HUES64 (cell line): ENCODE data around the gene ETV3L.

Source experiments
- H3K27ac ChIP-seq: 2 replicates; pipeline ENCODE4 v1.7.0; 2013; ENCODE audit warnings: low read depth, low read length, inconsistent platforms
- H3K27me3 ChIP-seq: 2 replicates; pipeline ENCODE4 v1.6.1; 2013; ENCODE audit warnings: mild to moderate bottlenecking, low read length; ENCODE audit not compliant: insufficient read depth
- H3K36me3 ChIP-seq: 2 replicates; pipeline ENCODE4 v1.6.1; 2013; ENCODE audit warnings: mild to moderate bottlenecking, low read length; ENCODE audit not compliant: insufficient read depth
- H3K4me1 ChIP-seq: 2 replicates; pipeline ENCODE4 v1.6.1; 2013; ENCODE audit warnings: mild to moderate bottlenecking, low read length, moderate library complexity; ENCODE audit not compliant: insufficient read depth
- H3K4me3 ChIP-seq: 2 replicates; pipeline ENCODE4 v1.5.1; 2013; ENCODE audit warnings: mild to moderate bottlenecking, low read length, moderate library complexity
- H3K9ac ChIP-seq: 2 replicates; pipeline ENCODE4 v1.6.1; 2013; ENCODE audit warnings: mild to moderate bottlenecking, low read depth, low read length
- H3K9me3 ChIP-seq: 2 replicates; pipeline ENCODE4 v1.6.1; 2013; ENCODE audit warnings: low read depth, low read length; ENCODE audit not compliant: insufficient read depth
- WGBS: fragments of 150-250, 120-280 bp; methylation state at CpG from one replicate; pipeline ENCODE4 v1.1.7; 2013; ENCODE audit warnings: missing lambda C conversion rate; 5-methylcytosine and 5-hydroxymethylcytosine counted together

ETV3L gene

DNA sequence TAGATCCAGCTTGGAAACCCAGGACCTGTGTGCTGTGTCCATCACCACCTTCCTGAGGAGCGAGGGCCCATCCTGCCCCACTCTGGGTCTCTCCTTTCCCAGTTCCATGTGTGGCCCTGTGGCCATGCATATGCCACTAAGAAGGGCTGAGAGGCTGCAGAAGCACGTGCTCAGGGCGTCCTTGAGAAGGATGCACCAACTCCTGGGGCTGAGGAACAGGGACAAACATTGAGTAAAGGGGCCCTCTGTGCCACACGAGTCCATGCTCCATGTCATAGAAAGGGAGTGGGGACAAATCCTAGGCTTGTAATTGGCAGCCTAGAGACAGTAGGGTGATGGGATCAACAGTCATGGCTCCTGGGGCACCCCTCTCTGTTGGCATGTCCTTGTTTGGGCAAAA is 8.4 kb downstream of the ETV3L start:
- Histone ChIP-seq H3K4me3 (no peak overlapping the region), H3K4me1 (peaks cover 6% of the 10 kb centered on the region; the same call in 1 of the 2 replicates), H3K36me3 (no peaks in the 10 kb centered on the region)

GRCh38 chr1:157090771-157091170 is 8.8 kb downstream of the ETV3L start:
- 83% methylated on average over 3 of the region's 3 CpGs for WGBS
- H3K27me3 ChIP-seq: no peaks in the 10 kb centered on the region
- H3K9me3 ChIP-seq: no peaks in the 10 kb centered on the region
- no peak overlapping the region for H3K4me3 ChIP-seq
- H3K27ac ChIP-seq: no peak overlapping the region
- no peaks in the 10 kb centered on the region for H3K36me3 ChIP-seq
- H3K4me1 ChIP-seq: peaks cover 6% of the 10 kb centered on the region; the same call in 1 of the 2 replicates
- H3K9ac ChIP-seq: no peak overlapping the region

More for the DNA sequence above, 8.4 kb downstream of the ETV3L start:
- H3K9me3 ChIP-seq: no peaks in the 10 kb centered on the region
- no peak overlapping the region for H3K9ac ChIP-seq
- 93% methylated on average over 4 of the region's 4 CpGs for WGBS
- no peak overlapping the region for H3K27ac ChIP-seq
- no peaks in the 10 kb centered on the region for H3K27me3 ChIP-seq

GRCh38 chr1:157090196-157090647 is 9.4 kb downstream of the ETV3L start:
- H3K4me3 ChIP-seq: no peak overlapping the region
- peaks cover 6% of the 10 kb centered on the region; the same call in 1 of the 2 replicates for H3K4me1 ChIP-seq
- no peaks in the 10 kb centered on the region for H3K9me3 ChIP-seq
- no peaks in the 10 kb centered on the region for H3K36me3 ChIP-seq
- no peaks in the 10 kb centered on the region for H3K27me3 ChIP-seq
- 35% methylated on average over 10 of the region's 10 CpGs for WGBS
- no peak overlapping the region for H3K9ac ChIP-seq
- H3K27ac ChIP-seq: no peak overlapping the region

- no peaks in the 10 kb centered on the region for H3K9me3 ChIP-seq
- H3K36me3 ChIP-seq: no peaks in the 10 kb centered on the region
- H3K27me3 ChIP-seq: no peaks in the 10 kb centered on the region
- H3K9ac ChIP-seq: no peak overlapping the region
- 95% methylated on average over 9 of the region's 9 CpGs for WGBS
- no peak overlapping the region for H3K27ac ChIP-seq
- H3K4me3 ChIP-seq: no peak overlapping the region
- peaks cover 6% of the 10 kb centered on the region; the same call in 1 of the 2 replicates for H3K4me1 ChIP-seq
These were observed 9.8 kb downstream of the ETV3L start for GRCh38 chr1:157089789-157090188.

DNA sequence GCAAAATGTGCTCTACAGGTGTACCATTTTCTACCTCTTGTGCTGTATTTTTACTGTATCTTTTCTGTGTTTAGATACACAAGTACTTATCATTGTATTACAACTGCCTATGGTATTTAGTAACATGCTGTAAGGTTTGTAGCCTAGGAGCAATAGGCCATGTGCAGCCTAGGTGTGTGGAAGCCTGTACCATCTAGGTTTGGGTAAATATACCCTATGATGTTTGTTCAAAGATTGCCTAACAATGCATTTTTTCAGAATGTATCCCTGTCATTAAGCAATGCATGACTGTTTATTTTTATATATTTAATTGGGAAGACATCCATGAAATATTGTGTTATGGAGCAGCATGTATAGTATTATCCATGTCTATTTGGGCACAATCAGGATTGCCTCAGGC is 11.0 kb downstream of the ETV3L start:
- H3K4me3 ChIP-seq: no peak overlapping the region
- no peaks in the 10 kb centered on the region for H3K36me3 ChIP-seq
- H3K27me3 ChIP-seq: no peaks in the 10 kb centered on the region

DNA sequence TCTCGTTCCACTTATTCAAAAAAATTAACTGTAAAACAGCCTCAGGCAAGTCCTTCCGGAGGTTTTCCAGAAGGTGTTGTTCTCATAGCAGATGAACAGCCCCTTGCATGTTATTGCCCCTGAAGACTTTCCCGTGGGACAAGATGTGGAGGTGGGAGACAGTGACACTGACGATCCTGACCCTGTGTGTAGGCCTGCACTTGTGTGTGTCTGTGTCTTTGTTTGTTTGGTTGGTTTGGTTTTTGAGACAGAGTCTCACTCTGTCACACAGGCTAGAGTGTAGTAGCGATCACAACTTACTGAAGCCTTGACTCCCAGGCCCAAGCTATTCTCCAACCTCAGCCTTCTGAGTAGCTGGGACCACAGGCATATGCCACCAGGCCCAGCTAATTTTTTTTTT is 12.6 kb downstream of the ETV3L start:
- Histone ChIP-seq H3K9me3 (no peaks in the 10 kb centered on the region), H3K27me3 (no peaks in the 10 kb centered on the region), H3K36me3 (no peaks in the 10 kb centered on the region), H3K9ac (no peak overlapping the region), H3K4me3 (no peak overlapping the region), H3K4me1 (peaks cover 6% of the 10 kb centered on the region; the same call in 1 of the 2 replicates), H3K27ac (no peak overlapping the region)
- WGBS: 91% methylated on average over 5 of the region's 5 CpGs

More for the DNA sequence above, 11.0 kb downstream of the ETV3L start:
- Histone ChIP-seq H3K9ac (no peak overlapping the region), H3K27ac (no peak overlapping the region), H3K4me1 (peaks cover 6% of the 10 kb centered on the region; the same call in 1 of the 2 replicates), H3K9me3 (no peaks in the 10 kb centered on the region)

DNA sequence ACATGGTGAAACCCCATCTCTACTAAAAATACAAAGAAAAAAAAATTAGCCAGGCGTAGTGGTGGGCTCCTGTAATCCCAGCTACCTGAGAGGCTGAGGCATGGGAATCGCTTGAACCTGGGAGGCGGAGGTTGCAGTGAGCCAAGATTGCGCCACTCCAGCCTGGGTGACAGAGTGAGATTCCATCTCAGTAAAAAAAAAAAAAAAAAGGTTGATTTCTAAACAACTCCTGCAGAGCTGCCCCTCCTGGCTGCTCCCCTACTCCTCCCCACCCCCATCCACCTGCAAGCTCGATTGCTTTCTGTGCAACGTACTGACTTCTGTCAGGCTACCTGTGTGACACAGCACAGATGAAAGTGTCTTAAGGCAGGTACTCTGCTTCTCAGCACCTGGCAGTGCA is 13.3 kb downstream of the ETV3L start:
- 70% methylated on average over 6 of the region's 6 CpGs for WGBS
- Histone ChIP-seq H3K4me3 (no peak overlapping the region), H3K9me3 (no peaks in the 10 kb centered on the region), H3K4me1 (peaks cover 13% of the 10 kb centered on the region), H3K36me3 (no peaks in the 10 kb centered on the region), H3K27me3 (no peaks in the 10 kb centered on the region), H3K9ac (no peak overlapping the region), H3K27ac (no peak overlapping the region)

DNA sequence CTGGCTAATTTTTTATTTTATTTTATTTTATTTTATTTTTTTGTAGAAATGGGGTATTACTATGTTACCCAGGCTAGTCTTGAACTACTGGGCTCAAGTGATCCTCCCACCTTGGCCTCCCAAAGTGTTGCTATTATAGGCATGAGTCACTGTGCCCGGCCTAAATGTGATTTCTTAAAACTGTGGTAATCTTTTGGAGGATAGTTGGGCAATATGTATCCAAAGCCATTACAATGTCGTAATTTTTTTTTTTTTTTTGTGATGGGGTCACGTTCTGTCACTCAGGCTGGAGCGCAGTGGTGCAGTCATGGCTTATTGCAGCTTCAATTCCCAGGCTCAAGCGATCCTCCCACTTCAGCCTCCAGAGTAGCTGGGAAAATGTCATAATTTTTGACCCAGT is 14.2 kb downstream of the ETV3L start:
- Histone ChIP-seq H3K27ac (no peak overlapping the region), H3K27me3 (no peaks in the 10 kb centered on the region), H3K4me1 (peaks cover 10% of the 10 kb centered on the region), H3K9me3 (no peaks in the 10 kb centered on the region), H3K4me3 (no peak overlapping the region), H3K9ac (no peak overlapping the region), H3K36me3 (no peaks in the 10 kb centered on the region)
- 91% methylated on average over 5 of the region's 5 CpGs for WGBS

DNA sequence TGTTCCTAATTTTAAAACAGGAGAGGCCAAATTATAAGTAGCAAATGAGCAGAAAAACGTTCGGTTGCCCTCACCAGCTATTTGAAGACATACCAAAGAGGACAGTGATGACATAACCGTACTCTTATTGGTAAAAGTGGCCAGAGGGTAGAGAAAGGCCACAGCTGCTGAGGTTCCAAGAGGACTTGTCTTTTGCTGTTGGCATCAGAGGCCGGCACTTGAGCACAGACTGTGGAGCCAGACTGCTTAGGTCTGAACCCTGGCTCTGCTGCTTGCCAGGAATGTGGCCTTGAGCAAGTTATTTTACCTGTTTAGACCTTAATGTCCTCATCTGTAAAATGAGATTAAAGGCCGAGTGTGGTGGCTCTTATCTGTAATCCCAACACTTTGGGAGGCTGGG is 14.9 kb downstream of the ETV3L start:
- Histone ChIP-seq H3K27ac (no peak overlapping the region), H3K9me3 (no peaks in the 10 kb centered on the region), H3K36me3 (no peaks in the 10 kb centered on the region), H3K4me1 (peaks cover 8% of the 10 kb centered on the region), H3K9ac (no peak overlapping the region), H3K4me3 (no peak overlapping the region), H3K27me3 (no peaks in the 10 kb centered on the region)
- whole genome bisulfite sequencing: 92% methylated on average over 5 of the region's 5 CpGs

DNA sequence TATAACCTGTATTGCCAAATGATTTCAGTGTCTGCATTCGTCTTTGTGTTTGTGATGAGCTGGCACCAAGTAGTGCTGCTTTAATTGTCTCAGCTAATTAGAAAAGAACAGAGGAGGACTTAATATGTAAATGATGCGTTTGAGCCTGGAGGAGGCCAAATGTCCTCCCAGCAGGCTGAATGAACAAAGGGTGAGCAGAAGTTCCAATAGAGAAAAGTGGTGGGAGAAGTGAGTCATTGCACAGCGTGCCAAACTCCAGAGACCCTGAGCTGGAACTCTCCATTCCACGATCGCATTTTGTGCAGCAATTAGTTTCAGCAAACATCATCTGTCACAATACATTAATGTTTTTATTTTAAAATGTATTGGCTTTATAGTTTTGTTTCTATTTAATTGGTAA is 17.9 kb downstream of the ETV3L start:
- H3K27ac ChIP-seq: no peak overlapping the region
- H3K27me3 ChIP-seq: no peaks in the 10 kb centered on the region
- no peaks in the 10 kb centered on the region for H3K36me3 ChIP-seq
- no peaks in the 10 kb centered on the region for H3K9me3 ChIP-seq
- no peak overlapping the region for H3K9ac ChIP-seq
- H3K4me1 ChIP-seq: peaks cover 8% of the 10 kb centered on the region
- 67% methylated on average over 5 of the region's 5 CpGs for WGBS
- no peak overlapping the region for H3K4me3 ChIP-seq

DNA sequence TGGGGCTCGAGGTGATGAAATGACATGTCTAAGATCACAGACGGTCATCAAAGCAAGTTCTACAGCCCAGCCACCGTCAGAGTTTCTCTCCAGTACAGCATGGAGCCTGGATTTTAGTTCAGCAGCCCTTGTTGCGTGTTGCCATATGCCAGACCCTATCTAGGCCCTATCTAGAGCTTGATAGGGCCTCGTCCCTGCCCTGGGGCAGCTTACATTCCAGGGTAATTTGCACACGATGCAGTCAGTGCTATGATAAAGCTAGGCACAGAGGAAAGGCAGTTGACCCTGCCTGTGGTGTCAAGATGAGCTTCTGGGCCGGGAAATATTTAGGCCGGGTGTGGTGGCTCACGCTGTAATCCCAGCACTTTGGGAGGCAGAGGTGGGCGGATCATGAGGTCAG is 18.9 kb downstream of the ETV3L start:
- Histone ChIP-seq H3K27ac (no peak overlapping the region), H3K36me3 (no peaks in the 10 kb centered on the region), H3K4me1 (peaks cover 8% of the 10 kb centered on the region), H3K4me3 (no peak overlapping the region), H3K27me3 (no peaks in the 10 kb centered on the region), H3K9me3 (no peaks in the 10 kb centered on the region), H3K9ac (no peak overlapping the region)
- 92% methylated on average over 10 of the region's 10 CpGs for WGBS

GRCh38 chr1:157077394-157077793 is 22.2 kb downstream of the ETV3L start:
- Histone ChIP-seq H3K4me3 (no peak overlapping the region), H3K27me3 (no peaks in the 10 kb centered on the region), H3K27ac (no peak overlapping the region), H3K4me1 (peaks cover 8% of the 10 kb centered on the region), H3K9me3 (no peaks in the 10 kb centered on the region), H3K9ac (no peak overlapping the region), H3K36me3 (no peaks in the 10 kb centered on the region)
- WGBS: 97% methylated on average over 1 of the region's 1 CpG
